Activated naive CD4-positive, alpha-beta T cell treated with anti-CD3 and anti-CD28 coated beads, Interleukin-2, amount 50 U/mL, for 16 hours (primary cell): ENCODE data around the gene SSBP1.
"Not testable (repeated sequence)": the region's sequence is repeated elsewhere in the genome, so short reads cannot be mapped to it uniquely, and the experiment has no call there.

Experiments
- DNase-seq: peaks from one replicate; pipeline ENCODE4 v3.0.0-alpha.2; 2020

SSBP1 gene

GRCh38 chr7:141709749-141710148, 28.4 kb upstream of the SSBP1 start:
- DNase-seq: no peak

GRCh38 chr7:141710301-141710700, 27.9 kb upstream of the SSBP1 start:
- DNase-seq: no peak

- no peak for DNase-seq
These were observed 25.4 kb upstream of the SSBP1 start for GRCh38 chr7:141712603-141713255.

- DNase-seq: no peak
These were observed 24.3 kb upstream of the SSBP1 start for GRCh38 chr7:141713890-141714289.

- no peak for DNase-seq
These were observed 23.6 kb upstream of the SSBP1 start for GRCh38 chr7:141714571-141714970.

- no peak for DNase-seq
These were observed 23.1 kb upstream of the SSBP1 start for GRCh38 chr7:141715018-141715417.

- DNase-seq: no peak
These were observed 22.1 kb upstream of the SSBP1 start for GRCh38 chr7:141715794-141716689.

- no peak for DNase-seq
These were observed 20.7 kb upstream of the SSBP1 start for GRCh38 chr7:141717450-141717849.

GRCh38 chr7:141722529-141722928, 15.6 kb upstream of the SSBP1 start:
- DNase-seq: no peak

GRCh38 chr7:141729020-141729419, 9.1 kb upstream of the SSBP1 start:
- no peak for DNase-seq

GRCh38 chr7:141731476-141732149, 6.5 kb upstream of the SSBP1 start:
- no peak for DNase-seq

GRCh38 chr7:141737118-141737835, 881 bp upstream of the SSBP1 start:
- no peak for DNase-seq

- no peak for DNase-seq
These were observed 445 bp downstream of the SSBP1 start for GRCh38 chr7:141738592-141739013.

GRCh38 chr7:141739250-141739649, 1.1 kb downstream of the SSBP1 start:
- no peak for DNase-seq

- DNase-seq: no peak
These were observed 4.1 kb downstream of the SSBP1 start for GRCh38 chr7:141742229-141742628.

GRCh38 chr7:141744131-141744530, 6.0 kb downstream of the SSBP1 start:
- DNase-seq: no peak

- DNase-seq: no peak
These were observed 10.2 kb downstream of the SSBP1 start for GRCh38 chr7:141748396-141748795.

- not testable (repeated sequence) for DNase-seq
These were observed 13.7 kb downstream of the SSBP1 start for GRCh38 chr7:141751904-141752303.

- DNase-seq: no peak
These were observed 14.5 kb downstream of the SSBP1 start for GRCh38 chr7:141752634-141753033.

- DNase-seq: no peak
These were observed 16.8 kb downstream of the SSBP1 start for GRCh38 chr7:141754939-141755338.

- no peak for DNase-seq
These were observed 25.6 kb downstream of the SSBP1 start, which contains the start of gene TAS2R3 for GRCh38 chr7:141763797-141764196. Gene TAS2R3 (plus strand): TSS chr7:141764097. CDS start chr7:141764159, 62 bp downstream.

GRCh38 chr7:141770083-141770583, 32.0 kb downstream of the SSBP1 start:
- not testable (repeated sequence) for DNase-seq

- DNase-seq: no peak
These were observed 38.2 kb downstream of the SSBP1 start, which contains the start of gene TAS2R4 for GRCh38 chr7:141776374-141776773. Gene TAS2R4 (plus strand): TSS chr7:141776674. CDS start chr7:141778489, 1,815 bp downstream.
